Thyroid gland (tissue), 4 donors: ENCODE measurements around the gene CYP26B1. TPM values are rescaled to one million over a fixed set of nuclear protein-coding genes. Genes with fewer than 3 reads are reported as not detected.

Source experiments
- DNase-seq, 2 donors: peaks; one replicate each; pipeline ENCODE4 v3.0.0-alpha.2; 2019
- H3K27ac ChIP-seq, 3 donors: fragments of 200-600 bp; sonication (generic); 1 replicate in 2 of 3; 2 replicates in 1 of 3; pipeline ENCODE4 v1.5.1; 2016 to 2019; ENCODE audit warnings: mild to moderate bottlenecking in 1 of 3, moderate library complexity in 1 of 3
- H3K27me3 ChIP-seq: fragments of 200-600 bp; sonication (generic); one replicate; pipeline ENCODE4 v1.5.1; 2019
- H3K36me3 ChIP-seq, 2 donors: fragments of 200-600 bp; sonication (generic); one replicate each; pipeline ENCODE4 v1.5.1; 2016 to 2019
- H3K4me1 ChIP-seq, 2 donors: fragments of 200-600 bp; sonication (generic); one replicate each; pipeline ENCODE4 v1.5.1; 2017 to 2019
- H3K4me3 ChIP-seq, 3 donors: fragments of 200-600 bp; sonication (generic); replicated peaks in 1 of 3; 1 replicate in 2 of 3; 2 replicates in 1 of 3; pipeline ENCODE4 v1.5.1; 2016; ENCODE audit warnings: mild to moderate bottlenecking in 1 of 3
- H3K9me3 ChIP-seq: fragments of 200-600 bp; sonication (generic); one replicate; pipeline ENCODE4 v1.5.1; 2017
- CTCF ChIP-seq, 6 experiments: fragments of 200-600 bp in 3 of 6; fragments of 450-650 bp in 3 of 6; sonication (generic) in 3 of 6; IDR thresholded peaks; one replicate each; pipeline ENCODE4 v1.5.1; 2016 to 2019; ENCODE audit warnings: antibody characterized with exemption in 6 of 6, mild to moderate bottlenecking in 2 of 6, inconsistent platforms in 1 of 6, moderate library complexity in 1 of 6
- POLR2A ChIP-seq, 2 donors: fragments of 450-650 bp; IDR thresholded peaks; one replicate each; pipeline ENCODE4 v1.6.1; 2017; ENCODE audit warnings: antibody characterized with exemption in 2 of 2, mild to moderate bottlenecking in 2 of 2, moderate library complexity in 1 of 2
- WGBS, 2 donors: methylation state at CpG; one replicate each; pipeline ENCODE4 v1.1.5; 2017; 5-methylcytosine and 5-hydroxymethylcytosine counted together
- intact Hi-C: fragments of 100-400 bp; cut with DNase I; formaldehyde crosslinking; loops from one replicate; pipeline ENCODE4 v1.15.1; 2023
- total RNA-seq, 4 donors: library from RNA; depleted of rRNA; stranded (reverse); fragments of >200 nt; gene quantifications; one replicate each; pipeline ENCODE4 v1.2.3, GENCODE V29; 2016

Gene CYP26B1
- total RNA-seq, 4 donors from 2014 or later: 11.8 to 24.2 (median 16.3) TPM

- Histone ChIP-seq H3K4me3 (no peak overlapping the region), H3K27ac (no peak overlapping the region), H3K9me3 (no peaks in the 10 kb centered on the region), H3K4me1 (peaks cover 0 to 11% of the 10 kb centered on the region in 2 donors), H3K36me3 (no peaks in the 10 kb centered on the region), H3K27me3 (no peaks in the 10 kb centered on the region)
- intact Hi-C loops: no loop called here
- no peak for DNase-seq
- WGBS, 2 donors: 89 to 94% methylated on average over 14 to 15 of the region's 15 CpGs
- no peak for TF ChIP-seq POLR2A (IDR thresholded peaks at IDR 0.05)
- no peak for TF ChIP-seq CTCF (IDR thresholded peaks at IDR 0.05)
These were observed 33.6 kb downstream of the CYP26B1 start for GRCh38 chr2:72113847-72114692.

- Histone ChIP-seq H3K27me3 (no peaks in the 10 kb centered on the region), H3K9me3 (no peaks in the 10 kb centered on the region), H3K27ac (no peak overlapping the region), H3K4me3 (no peak overlapping the region), H3K36me3 (no peaks in the 10 kb centered on the region), H3K4me1 (peaks cover 0 to 11% of the 10 kb centered on the region in 2 donors)
- no peak for TF ChIP-seq CTCF (IDR thresholded peaks at IDR 0.05)
- no peak for TF ChIP-seq POLR2A (IDR thresholded peaks at IDR 0.05)
- intact Hi-C loops: no loop called here
- WGBS, 2 donors: 85 to 92% methylated on average over 5 to 11 of the region's 12 CpGs
- no peak for DNase-seq
These were observed 34.4 kb downstream of the CYP26B1 start for GRCh38 chr2:72112981-72113846.

- intact Hi-C loops: no loop called here
- TF ChIP-seq CTCF (IDR thresholded peaks at IDR 0.05) (no peak), POLR2A (IDR thresholded peaks at IDR 0.05) (no peak)
- H3K4me1 ChIP-seq: peaks cover 0 to 11% of the 10 kb centered on the region in 2 donors
- H3K9me3 ChIP-seq: no peaks in the 10 kb centered on the region
- no peak overlapping the region for H3K27ac ChIP-seq
- H3K4me3 ChIP-seq: no peak overlapping the region
- whole genome bisulfite sequencing, 2 donors: 92 to 95% methylated on average over 6 of the region's 6 CpGs
- H3K27me3 ChIP-seq: no peaks in the 10 kb centered on the region
- DNase-seq: no peak
- H3K36me3 ChIP-seq: no peaks in the 10 kb centered on the region
These were observed 35.3 kb downstream of the CYP26B1 start for GRCh38 chr2:72112401-72112800.

- Histone ChIP-seq H3K27ac (no peak overlapping the region), H3K36me3 (no peaks in the 10 kb centered on the region), H3K4me1 (peaks cover 0 to 8% of the 10 kb centered on the region in 2 donors), H3K4me3 (no peak overlapping the region), H3K9me3 (no peaks in the 10 kb centered on the region), H3K27me3 (no peaks in the 10 kb centered on the region)
- intact Hi-C loops: no loop called here
- 94 to 98% methylated on average over 3 of the region's 3 CpGs for WGBS, 2 donors
- TF ChIP-seq CTCF (IDR thresholded peaks at IDR 0.05) (no peak), POLR2A (IDR thresholded peaks at IDR 0.05) (no peak)
- DNase-seq: no peak
These were observed 36.6 kb downstream of the CYP26B1 start for GRCh38 chr2:72111061-72111460.
